ENCODE measurements around the gene AK1.

AK1 gene

GRCh38 chr9:127908660-127908926 lies 31.1 kb upstream of the AK1 start:
- no peak for DNase-seq

- no peak for DNase-seq
These were observed 30.6 kb upstream of the AK1 start for GRCh38 chr9:127907867-127908659.

- DNase-seq: no peak
These were observed 28.3 kb upstream of the AK1 start for GRCh38 chr9:127905788-127906191.

GRCh38 chr9:127905004-127905728 lies 27.7 kb upstream of the AK1 start:
- DNase-seq: no peak

GRCh38 chr9:127904561-127905003 lies 27.1 kb upstream of the AK1 start:
- peak; percentile 63 for DNase-seq

- DNase-seq: no peak
These were observed 26.3 kb upstream of the AK1 start for GRCh38 chr9:127903557-127904475.

GRCh38 chr9:127899128-127899943 lies 21.9 kb upstream of the AK1 start, which contains the start of gene ST6GALNAC6:
Gene ST6GALNAC6, minus strand, starts transcription at chr9:127899603. Its CDS starts 1,622 bp downstream, at chr9:127897981.
- DNase-seq: peak; percentile 27

GRCh38 chr9:127898433-127899127 lies 21.1 kb upstream of the AK1 start:
- DNase-seq: no peak

- DNase-seq: no peak
These were observed 19.8 kb upstream of the AK1 start for GRCh38 chr9:127897193-127897692.

- DNase-seq: no peak
These were observed 19.1 kb upstream of the AK1 start for GRCh38 chr9:127896395-127897192.

GRCh38 chr9:127895811-127896210 lies 18.3 kb upstream of the AK1 start:
- DNase-seq: no peak

- no peak for DNase-seq
These were observed 15.9 kb upstream of the AK1 start for GRCh38 chr9:127893392-127893791.

- no peak for DNase-seq
These were observed 15.4 kb upstream of the AK1 start for GRCh38 chr9:127892831-127893230.

GRCh38 chr9:127890053-127890452 lies 12.6 kb upstream of the AK1 start:
- DNase-seq: no peak

- DNase-seq: no peak
These were observed 10.3 kb upstream of the AK1 start for GRCh38 chr9:127887792-127888191.

- no peak for DNase-seq
These were observed 9.0 kb upstream of the AK1 start for GRCh38 chr9:127886401-127886972.

- no peak for DNase-seq
These were observed 8.2 kb upstream of the AK1 start for GRCh38 chr9:127885508-127886281.

- DNase-seq: no peak
These were observed 7.6 kb upstream of the AK1 start for GRCh38 chr9:127884976-127885490.

GRCh38 chr9:127884427-127884911 lies 7.0 kb upstream of the AK1 start:
- peak; percentile 73 for DNase-seq
